Liver (tissue), 9 donors: ENCODE results near the gene FOXJ2. TPM values are rescaled to one million over a fixed set of nuclear protein-coding genes. Genes with fewer than 3 reads are reported as not detected.

Experiments
- DNase-seq: peaks from one replicate; pipeline ENCODE4 v3.0.0-alpha.2; 2017; ENCODE audit warnings: low spot score
- H3K27ac ChIP-seq, 2 donors: one replicate each; pipeline ENCODE4 v1.7.0; 2013; ENCODE audit warnings: inconsistent platforms in 2 of 2, low read length in 2 of 2, control low read depth in 1 of 2, low read depth in 1 of 2, mild to moderate bottlenecking in 1 of 2
- H3K27me3 ChIP-seq, 4 donors: one replicate each; pipeline versions ENCODE4 v1.6.1 to v1.7.0; 2013; ENCODE audit warnings: low read length in 3 of 4, inconsistent platforms in 1 of 4, mild to moderate bottlenecking in 1 of 4, moderate library complexity in 1 of 4; ENCODE audit not compliant: control insufficient read depth in 4 of 4, insufficient read depth in 4 of 4
- H3K36me3 ChIP-seq, 4 donors: one replicate each; pipeline versions ENCODE4 v1.6.1 to v1.7.0; 2013; ENCODE audit warnings: low read length in 3 of 4, mild to moderate bottlenecking in 3 of 4, low read depth in 1 of 4, moderate library complexity in 1 of 4; ENCODE audit not compliant: control insufficient read depth in 4 of 4, insufficient read depth in 3 of 4
- H3K4me1 ChIP-seq, 4 donors: one replicate each; pipeline versions ENCODE4 v1.6.1 to v1.7.0; 2013; ENCODE audit warnings: low read length in 3 of 4, mild to moderate bottlenecking in 3 of 4, moderate library complexity in 1 of 4; ENCODE audit not compliant: control insufficient read depth in 4 of 4, insufficient read depth in 4 of 4
- H3K4me3 ChIP-seq, 3 donors: one replicate each; pipeline versions ENCODE4 v1.6.1 to v1.7.0; 2013; ENCODE audit warnings: low read length in 3 of 3, control low read depth in 1 of 3, low read depth in 1 of 3, mild to moderate bottlenecking in 1 of 3
- H3K9ac ChIP-seq, 2 donors: one replicate each; pipeline ENCODE4 v1.7.0; 2013; ENCODE audit warnings: low read length in 2 of 2, mild to moderate bottlenecking in 2 of 2, moderate library complexity in 2 of 2, control low read depth in 1 of 2, low read depth in 1 of 2
- H3K9me3 ChIP-seq, 4 donors: one replicate each; pipeline versions ENCODE4 v1.6.1 to v1.7.0; 2013; ENCODE audit warnings: low read length in 3 of 4; ENCODE audit not compliant: control insufficient read depth in 4 of 4
- EGR1 ChIP-seq, 2 donors: IDR thresholded peaks; 2 replicates each; pipeline ENCODE4 v1.6.1; 2016 to 2018; ENCODE audit warnings: antibody characterized with exemption in 2 of 2, low read depth in 2 of 2
- FOXA1 ChIP-seq: IDR thresholded peaks from 2 replicates; pipeline ENCODE4 v1.6.1; 2016; ENCODE audit warnings: antibody characterized with exemption
- FOXA2 ChIP-seq: IDR thresholded peaks from 2 replicates; pipeline ENCODE4 v1.6.1; 2016; ENCODE audit warnings: antibody characterized with exemption
- GABPA ChIP-seq, 2 donors: IDR thresholded peaks in 1 of 2; conservative IDR thresholded peaks in 1 of 2; 2 replicates each; pipeline ENCODE4 v1.6.1; 2016; ENCODE audit warnings: antibody characterized with exemption in 2 of 2, mild to moderate bottlenecking in 1 of 2, moderate library complexity in 1 of 2
- HNF4A ChIP-seq, 2 donors: conservative IDR thresholded peaks; 2 replicates each; pipeline ENCODE4 v1.6.1; 2016; ENCODE audit warnings: antibody characterized with exemption in 2 of 2, mild to moderate bottlenecking in 2 of 2
- HNF4G ChIP-seq: IDR thresholded peaks from 2 replicates; pipeline ENCODE4 v1.6.1; 2016; ENCODE audit warnings: antibody characterized with exemption
- JUND ChIP-seq, 2 donors: IDR thresholded peaks; 2 replicates each; pipeline ENCODE4 v1.6.1; 2016; ENCODE audit warnings: antibody characterized with exemption in 2 of 2
- NR2F2 ChIP-seq: IDR thresholded peaks from 2 replicates; pipeline ENCODE4 v1.6.1; 2016; ENCODE audit warnings: antibody characterized with exemption
- RAD21 ChIP-seq, 2 donors: IDR thresholded peaks; 2 replicates each; pipeline ENCODE4 v1.6.1; 2016; ENCODE audit warnings: antibody characterized with exemption in 2 of 2, mild to moderate bottlenecking in 2 of 2
- RXRA ChIP-seq, 2 donors: IDR thresholded peaks; 2 replicates each; pipeline ENCODE4 v1.6.1; 2017 to 2018; ENCODE audit warnings: antibody characterized with exemption in 2 of 2, mild to moderate bottlenecking in 1 of 2
- SP1 ChIP-seq: IDR thresholded peaks from 2 replicates; pipeline ENCODE4 v1.6.1; 2018; ENCODE audit warnings: antibody characterized with exemption, mild to moderate bottlenecking
- TAF1 ChIP-seq: conservative IDR thresholded peaks from 2 replicates; pipeline ENCODE4 v1.6.1; 2016; ENCODE audit warnings: antibody characterized with exemption, mild to moderate bottlenecking
- YY1 ChIP-seq: IDR thresholded peaks from 2 replicates; pipeline ENCODE4 v1.6.1; 2016; ENCODE audit warnings: antibody characterized with exemption, mild to moderate bottlenecking
- WGBS: extraction: QIAGEN DNeasy Blood & Tissue Kit; methylation state at CpG from one replicate; pipeline ENCODE4 v1.1.7; 2013; 5-methylcytosine and 5-hydroxymethylcytosine counted together
- polyA plus RNA-seq, 2 donors: library from polyadenylated mRNA; stranded (reverse) in 1 of 2; unstranded in 1 of 2; fragments of 200-250 nt in 1 of 2; fragments of >200 nt in 1 of 2; fragmentation: Nextera tagmentation in 1 of 2; extraction: Ambion mirVana in 1 of 2; gene quantifications; one replicate each; pipeline versions ENCODE4 v1.2.1 to v1.2.3, GENCODE V29; 2013 to 2015
- total RNA-seq, 2 donors: library from RNA; depleted of rRNA; stranded (reverse); fragments of >200 nt; gene quantifications; one replicate each; pipeline ENCODE4 v1.2.3, GENCODE V29; 2014
- TF ChIP-seq, protein P1 (sequence below): IDR thresholded peaks from 2 replicates; pipeline ENCODE4 v1.6.1; 2016; ENCODE audit warnings: antibody characterized with exemption
- TF ChIP-seq, protein P2 (sequence below): IDR thresholded peaks from 2 replicates; pipeline ENCODE4 v1.6.1; 2016; ENCODE audit warnings: antibody characterized with exemption, mild to moderate bottlenecking
- TF ChIP-seq, protein P3 (sequence below): IDR thresholded peaks from 2 replicates; pipeline ENCODE4 v1.6.1; 2016; ENCODE audit warnings: antibody characterized with exemption
- TF ChIP-seq, protein P4 (sequence below): IDR thresholded peaks from 2 replicates; pipeline ENCODE4 v1.6.1; 2016; ENCODE audit warnings: antibody characterized with exemption
- donor health status: healthy.
- donor health status: healthy.
- donor health status: healthy.
- donor health status: healthy.
- donor health status: healthy.

The FOXJ2 gene
- total and polyA plus RNA-seq, 4 donors = 2.3 to 9.2 (median 3.7) TPM

DNA sequence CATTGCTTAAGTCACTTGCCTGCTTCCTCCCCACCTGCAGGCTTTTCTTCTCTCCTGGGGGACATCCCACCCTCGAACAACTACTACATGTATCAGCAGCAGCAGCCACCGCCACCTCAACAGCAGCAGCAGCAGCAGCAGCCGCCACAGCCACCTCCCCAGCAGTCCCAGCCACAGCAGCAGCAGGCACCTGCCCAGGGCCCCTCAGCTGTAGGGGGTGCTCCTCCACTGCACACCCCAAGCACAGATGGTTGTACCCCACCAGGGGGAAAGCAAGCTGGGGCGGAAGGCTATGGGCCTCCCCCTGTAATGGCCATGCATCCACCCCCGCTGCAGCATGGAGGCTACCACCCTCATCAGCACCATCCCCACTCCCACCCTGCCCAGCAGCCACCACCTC lies 15.3 kb downstream of the FOXJ2 start:
- Histone ChIP-seq H3K27ac (no peak overlapping the region), H3K9ac (no peak overlapping the region), H3K9me3 (no peaks in the 10 kb centered on the region), H3K27me3 (no peaks in the 10 kb centered on the region), H3K36me3 (peaks cover 6 to 65% (median 56%) of the 10 kb centered on the region in 4 donors), H3K4me1 (no peaks in the 10 kb centered on the region), H3K4me3 (no peak overlapping the region)
- DNase-seq = no peak
- WGBS = over 99% methylated on average over 5 of the region's 5 CpGs
- TF ChIP-seq, protein P1, sequence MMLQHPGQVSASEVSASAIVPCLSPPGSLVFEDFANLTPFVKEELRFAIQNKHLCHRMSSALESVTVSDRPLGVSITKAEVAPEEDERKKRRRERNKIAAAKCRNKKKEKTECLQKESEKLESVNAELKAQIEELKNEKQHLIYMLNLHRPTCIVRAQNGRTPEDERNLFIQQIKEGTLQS = no peak
- TF ChIP-seq, protein P2, sequence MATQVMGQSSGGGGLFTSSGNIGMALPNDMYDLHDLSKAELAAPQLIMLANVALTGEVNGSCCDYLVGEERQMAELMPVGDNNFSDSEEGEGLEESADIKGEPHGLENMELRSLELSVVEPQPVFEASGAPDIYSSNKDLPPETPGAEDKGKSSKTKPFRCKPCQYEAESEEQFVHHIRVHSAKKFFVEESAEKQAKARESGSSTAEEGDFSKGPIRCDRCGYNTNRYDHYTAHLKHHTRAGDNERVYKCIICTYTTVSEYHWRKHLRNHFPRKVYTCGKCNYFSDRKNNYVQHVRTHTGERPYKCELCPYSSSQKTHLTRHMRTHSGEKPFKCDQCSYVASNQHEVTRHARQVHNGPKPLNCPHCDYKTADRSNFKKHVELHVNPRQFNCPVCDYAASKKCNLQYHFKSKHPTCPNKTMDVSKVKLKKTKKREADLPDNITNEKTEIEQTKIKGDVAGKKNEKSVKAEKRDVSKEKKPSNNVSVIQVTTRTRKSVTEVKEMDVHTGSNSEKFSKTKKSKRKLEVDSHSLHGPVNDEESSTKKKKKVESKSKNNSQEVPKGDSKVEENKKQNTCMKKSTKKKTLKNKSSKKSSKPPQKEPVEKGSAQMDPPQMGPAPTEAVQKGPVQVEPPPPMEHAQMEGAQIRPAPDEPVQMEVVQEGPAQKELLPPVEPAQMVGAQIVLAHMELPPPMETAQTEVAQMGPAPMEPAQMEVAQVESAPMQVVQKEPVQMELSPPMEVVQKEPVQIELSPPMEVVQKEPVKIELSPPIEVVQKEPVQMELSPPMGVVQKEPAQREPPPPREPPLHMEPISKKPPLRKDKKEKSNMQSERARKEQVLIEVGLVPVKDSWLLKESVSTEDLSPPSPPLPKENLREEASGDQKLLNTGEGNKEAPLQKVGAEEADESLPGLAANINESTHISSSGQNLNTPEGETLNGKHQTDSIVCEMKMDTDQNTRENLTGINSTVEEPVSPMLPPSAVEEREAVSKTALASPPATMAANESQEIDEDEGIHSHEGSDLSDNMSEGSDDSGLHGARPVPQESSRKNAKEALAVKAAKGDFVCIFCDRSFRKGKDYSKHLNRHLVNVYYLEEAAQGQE = no peak
- no peak for TF ChIP-seq RAD21 (IDR thresholded peaks at IDR 0.05)
- TF ChIP-seq, protein P3, sequence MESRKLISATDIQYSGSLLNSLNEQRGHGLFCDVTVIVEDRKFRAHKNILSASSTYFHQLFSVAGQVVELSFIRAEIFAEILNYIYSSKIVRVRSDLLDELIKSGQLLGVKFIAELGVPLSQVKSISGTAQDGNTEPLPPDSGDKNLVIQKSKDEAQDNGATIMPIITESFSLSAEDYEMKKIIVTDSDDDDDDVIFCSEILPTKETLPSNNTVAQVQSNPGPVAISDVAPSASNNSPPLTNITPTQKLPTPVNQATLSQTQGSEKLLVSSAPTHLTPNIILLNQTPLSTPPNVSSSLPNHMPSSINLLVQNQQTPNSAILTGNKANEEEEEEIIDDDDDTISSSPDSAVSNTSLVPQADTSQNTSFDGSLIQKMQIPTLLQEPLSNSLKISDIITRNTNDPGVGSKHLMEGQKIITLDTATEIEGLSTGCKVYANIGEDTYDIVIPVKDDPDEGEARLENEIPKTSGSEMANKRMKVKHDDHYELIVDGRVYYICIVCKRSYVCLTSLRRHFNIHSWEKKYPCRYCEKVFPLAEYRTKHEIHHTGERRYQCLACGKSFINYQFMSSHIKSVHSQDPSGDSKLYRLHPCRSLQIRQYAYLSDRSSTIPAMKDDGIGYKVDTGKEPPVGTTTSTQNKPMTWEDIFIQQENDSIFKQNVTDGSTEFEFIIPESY = no peak
- TF ChIP-seq SP1 = no peak
- TF ChIP-seq RXRA (IDR thresholded peaks at IDR 0.05) = no peak
- TF ChIP-seq HNF4G = no peak
- TF ChIP-seq TAF1 = no peak
- no peak for TF ChIP-seq EGR1 (IDR thresholded peaks at IDR 0.05; ENCODE audit: low read depth in 2 of 2)
- no peak for TF ChIP-seq GABPA (IDR thresholded peaks at IDR 0.05 in 1 of 2, conservative IDR thresholded peaks at IDR 0.05 in 1 of 2)
- no peak for TF ChIP-seq HNF4A (conservative IDR thresholded peaks at IDR 0.05)
- TF ChIP-seq, protein P4, sequence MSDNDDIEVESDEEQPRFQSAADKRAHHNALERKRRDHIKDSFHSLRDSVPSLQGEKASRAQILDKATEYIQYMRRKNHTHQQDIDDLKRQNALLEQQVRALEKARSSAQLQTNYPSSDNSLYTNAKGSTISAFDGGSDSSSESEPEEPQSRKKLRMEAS = no peak

DNA sequence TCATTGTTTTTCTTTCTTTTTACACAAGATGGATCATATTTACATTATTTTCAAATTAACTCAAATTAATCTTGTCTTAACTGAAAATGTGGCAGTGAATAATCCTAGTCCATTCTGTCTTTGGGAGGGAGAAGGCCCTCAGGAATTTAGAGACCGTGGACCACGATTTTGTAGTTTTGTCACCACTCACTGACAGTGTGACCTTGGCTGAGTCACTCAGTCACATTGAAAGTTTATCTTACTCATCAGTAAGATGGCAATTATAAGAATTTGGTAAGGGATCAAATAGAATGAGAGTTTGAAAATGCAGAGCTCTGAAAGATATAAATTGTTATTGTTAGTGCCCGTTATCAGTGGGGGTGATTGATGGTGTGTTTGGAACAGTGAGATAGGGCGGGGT lies 16.4 kb downstream of the FOXJ2 start:
- TF ChIP-seq RAD21 (IDR thresholded peaks at IDR 0.05) (no peak), SP1 (no peak), FOXA1 (no peak), FOXA2 (no peak), EGR1 (IDR thresholded peaks at IDR 0.05; ENCODE audit: low read depth in 2 of 2) (no peak), GABPA (IDR thresholded peaks at IDR 0.05 in 1 of 2, conservative IDR thresholded peaks at IDR 0.05 in 1 of 2) (no peak), YY1 (no peak), TAF1 (no peak), NR2F2 (no peak), JUND (IDR thresholded peaks at IDR 0.05) (no peak)
- TF ChIP-seq, protein P3 = no peak
- TF ChIP-seq, protein P4 = no peak
- TF ChIP-seq, protein P1 = no peak
- 93% methylated on average over 4 of the region's 4 CpGs for WGBS
- no peaks in the 10 kb centered on the region for H3K4me1 ChIP-seq
- H3K27me3 ChIP-seq = no peaks in the 10 kb centered on the region
- H3K9me3 ChIP-seq = no peaks in the 10 kb centered on the region
- H3K27ac ChIP-seq = no peak overlapping the region
- DNase-seq = no peak
- H3K4me3 ChIP-seq = no peak overlapping the region
- H3K9ac ChIP-seq = no peak overlapping the region
- H3K36me3 ChIP-seq = peaks cover 4 to 65% (median 52%) of the 10 kb centered on the region in 4 donors
